Epithelial cell of proximal tubule (primary cell): ENCODE results near the gene MLIP. TPM values are rescaled to one million over a fixed set of nuclear protein-coding genes. Genes with fewer than 3 reads are reported as not detected.

Experiments
- DNase-seq: peaks from one replicate; pipeline ENCODE4 v3.0.0-alpha.2; 2011; ENCODE audit warnings: low read depth
- H3K4me3 ChIP-seq: 2 replicates; pipeline ENCODE4 v1.5.1; 2011; ENCODE audit warnings: low read depth, mild to moderate bottlenecking, low read length
- CTCF ChIP-seq: conservative IDR thresholded peaks from 2 replicates; pipeline ENCODE4 v1.5.1; 2012; ENCODE audit warnings: low read depth, mild to moderate bottlenecking, low read length
- total RNA-seq: library from RNA; depleted of rRNA; stranded (reverse); fragments of >200 nt; gene quantifications from 2 replicates; pipeline ENCODE4 v1.2.3, GENCODE V29; 2015

Gene MLIP
- total RNA-seq, 1 donor from 2014 or later: not detected

GRCh38 chr6:54085047-54085446 is 26.2 kb upstream of the MLIP start:
- no peak for TF ChIP-seq CTCF
- H3K4me3 ChIP-seq: no peak overlapping the region

GRCh38 chr6:54085541-54085940 is 25.7 kb upstream of the MLIP start:
- DNase-seq: no peak
- no peak for TF ChIP-seq CTCF
- no peak overlapping the region for H3K4me3 ChIP-seq

More at GRCh38 chr6:54085047-54085446, 26.2 kb upstream of the MLIP start:
- DNase-seq: no peak

- no peak for TF ChIP-seq CTCF
- no peak overlapping the region for H3K4me3 ChIP-seq
- DNase-seq: no peak
These were observed 24.8 kb upstream of the MLIP start for GRCh38 chr6:54086439-54086838.

- no peak for TF ChIP-seq CTCF
- no peak overlapping the region for H3K4me3 ChIP-seq
- DNase-seq: no peak
These were observed 23.5 kb upstream of the MLIP start for GRCh38 chr6:54087721-54088120.

GRCh38 chr6:54093326-54093948 is 17.8 kb upstream of the MLIP start:
- no peak for DNase-seq

GRCh38 chr6:54094293-54094692 is 16.9 kb upstream of the MLIP start:
- no peak for TF ChIP-seq CTCF
- no peak for DNase-seq
- H3K4me3 ChIP-seq: no peak overlapping the region

More at GRCh38 chr6:54093326-54093948, 17.8 kb upstream of the MLIP start:
- no peak overlapping the region for H3K4me3 ChIP-seq
- TF ChIP-seq CTCF: no peak

- DNase-seq: no peak
- no peak overlapping the region for H3K4me3 ChIP-seq
- no peak for TF ChIP-seq CTCF
These were observed 16.5 kb upstream of the MLIP start for GRCh38 chr6:54094786-54095185.
